Measurements from ENCODE around the gene PRODH2.

Gene PRODH2
- total RNA-seq, result 0 to 0.06 reads per million in 2 experiments

- DNase-seq (ENCODE audit: low read depth), result no peak
These were observed at the start of gene PRODH2 for GRCh38 chr19:35812220-35813042. PRODH2 (minus strand) TSS chr19:35812845; CDS start chr19:35812805, 40 bp downstream.

- DNase-seq (ENCODE audit: low read depth), result no peak
These were observed 49.1 kb upstream of the PRODH2 start for GRCh38 chr19:35861640-35862160.

- DNase-seq (ENCODE audit: low read depth), result no peak
These were observed 48.4 kb upstream of the PRODH2 start for GRCh38 chr19:35860818-35861639.

GRCh38 chr19:35860436-35860817, 47.8 kb upstream of the PRODH2 start:
- DNase-seq (ENCODE audit: low read depth), result no peak

GRCh38 chr19:35859414-35859813, 46.8 kb upstream of the PRODH2 start:
- DNase-seq (ENCODE audit: low read depth), result no peak

GRCh38 chr19:35858311-35858710, 45.7 kb upstream of the PRODH2 start:
- DNase-seq (ENCODE audit: low read depth), result no peak

GRCh38 chr19:35856546-35857149, 44.0 kb upstream of the PRODH2 start, which contains the start of gene KIRREL2:
KIRREL2 (plus strand) TSS chr19:35856911; CDS start chr19:35857120, 209 bp downstream.
- no peak for DNase-seq (ENCODE audit: low read depth)

- no peak for DNase-seq (ENCODE audit: low read depth)
These were observed 40.6 kb upstream of the PRODH2 start for GRCh38 chr19:35853038-35853756.

- no peak for DNase-seq (ENCODE audit: low read depth)
These were observed 39.6 kb upstream of the PRODH2 start, which contains the start of gene NPHS1 for GRCh38 chr19:35852029-35852780. NPHS1 (minus strand) TSS chr19:35852504; CDS start chr19:35851837, 667 bp downstream.

- DNase-seq (ENCODE audit: low read depth), result no peak
These were observed 38.8 kb upstream of the PRODH2 start for GRCh38 chr19:35851213-35852028.

GRCh38 chr19:35848919-35849505, 36.4 kb upstream of the PRODH2 start:
- no peak for DNase-seq (ENCODE audit: low read depth)

- DNase-seq (ENCODE audit: low read depth), result no peak
These were observed 35.8 kb upstream of the PRODH2 start for GRCh38 chr19:35848486-35848885.

- no peak for DNase-seq (ENCODE audit: low read depth)
These were observed 35.3 kb upstream of the PRODH2 start for GRCh38 chr19:35847911-35848310.

GRCh38 chr19:35846038-35846668, 33.5 kb upstream of the PRODH2 start:
- no peak for DNase-seq (ENCODE audit: low read depth)

- DNase-seq (ENCODE audit: low read depth), result no peak
These were observed 32.8 kb upstream of the PRODH2 start for GRCh38 chr19:35845215-35846037.

GRCh38 chr19:35844482-35845214, 32.0 kb upstream of the PRODH2 start:
- DNase-seq (ENCODE audit: low read depth), result no peak

Measured in T follicular helper cell (primary cell).